H9 (cell line): ENCODE results near the gene PLK3. TPM values are rescaled to one million over a fixed set of nuclear protein-coding genes. Genes with fewer than 3 reads are reported as not detected.

Experiments
- DNase-seq: peaks from one replicate; pipeline ENCODE4 v3.0.0-alpha.2; 2017
- H2AFZ ChIP-seq: one replicate; pipeline ENCODE4 v1.6.1; 2013; ENCODE audit warnings: mild to moderate bottlenecking, low read length, control low read depth, moderate library complexity
- H2AK5ac ChIP-seq: 2 replicates; pipeline ENCODE4 v1.6.1; 2013; ENCODE audit warnings: low read length, control low read depth, mixed read lengths; ENCODE audit not compliant: insufficient read length
- H2BK120ac ChIP-seq: one replicate; pipeline ENCODE4 v1.6.1; 2013; ENCODE audit warnings: low read depth, mild to moderate bottlenecking, low read length, control low read depth, inconsistent platforms; ENCODE audit not compliant: poor library complexity, severe bottlenecking
- H2BK12ac ChIP-seq: 2 replicates; pipeline ENCODE4 v1.6.1; 2013; ENCODE audit warnings: low read length, control low read depth, mixed read lengths, low read depth; ENCODE audit not compliant: insufficient read length
- H2BK15ac ChIP-seq: 2 replicates; pipeline ENCODE4 v1.6.1; 2013; ENCODE audit warnings: low read depth, low read length, control low read depth
- H2BK20ac ChIP-seq: one replicate; pipeline ENCODE4 v1.6.1; 2013; ENCODE audit warnings: low read depth, mild to moderate bottlenecking, low read length, control low read depth, inconsistent platforms; ENCODE audit not compliant: poor library complexity, severe bottlenecking
- H2BK5ac ChIP-seq: 2 replicates; pipeline ENCODE4 v1.6.1; 2013; ENCODE audit warnings: low read length, control low read depth, mixed read lengths; ENCODE audit not compliant: insufficient read length
- H3K14ac ChIP-seq: 2 replicates; pipeline ENCODE4 v1.6.1; 2013; ENCODE audit warnings: low read length, control low read depth; ENCODE audit not compliant: insufficient read depth
- H3K18ac ChIP-seq: 2 replicates; pipeline ENCODE4 v1.6.1; 2013; ENCODE audit warnings: low read depth, mild to moderate bottlenecking, mixed read lengths, low read length, control low read depth; ENCODE audit not compliant: insufficient read length
- H3K23ac ChIP-seq: 2 replicates; pipeline ENCODE4 v1.6.1; 2013; ENCODE audit warnings: low read length, control low read depth, mixed read lengths, low read depth; ENCODE audit not compliant: insufficient read length
- H3K23me2 ChIP-seq: 2 replicates; pipeline ENCODE4 v1.6.1; 2013; ENCODE audit warnings: low read depth, mild to moderate bottlenecking, mixed read lengths, low read length, control low read depth; ENCODE audit not compliant: insufficient read length, poor library complexity, severe bottlenecking
- H3K27ac ChIP-seq: 2 replicates; pipeline ENCODE4 v1.5.1; 2013; ENCODE audit warnings: low read length, control low read depth, mixed read lengths, low read depth; ENCODE audit not compliant: insufficient read length
- H3K27me3 ChIP-seq: 2 replicates; pipeline ENCODE4 v1.6.1; 2013; ENCODE audit warnings: low read length, control low read depth, inconsistent platforms; ENCODE audit not compliant: insufficient read depth
- H3K4ac ChIP-seq: 2 replicates; pipeline ENCODE4 v1.6.1; 2013; ENCODE audit warnings: low read depth, mild to moderate bottlenecking, control low read depth, inconsistent platforms, low read length, moderate library complexity
- H3K4me1 ChIP-seq: 2 replicates; pipeline ENCODE4 v1.6.1; 2013; ENCODE audit warnings: low read length, control low read depth, inconsistent platforms; ENCODE audit not compliant: insufficient read depth
- H3K4me2 ChIP-seq: 2 replicates; pipeline ENCODE4 v1.6.1; 2013; ENCODE audit warnings: low read length, control low read depth, mixed read lengths; ENCODE audit not compliant: insufficient read length, insufficient read depth
- H3K56ac ChIP-seq: 2 replicates; pipeline ENCODE4 v1.6.1; 2013; ENCODE audit warnings: low read depth, mild to moderate bottlenecking, mixed read lengths, low read length, control low read depth; ENCODE audit not compliant: insufficient read length
- H3K79me1 ChIP-seq: 2 replicates; pipeline ENCODE4 v1.6.1; 2013; ENCODE audit warnings: low read depth, mild to moderate bottlenecking, moderate library complexity, low read length, control low read depth, inconsistent platforms; ENCODE audit not compliant: insufficient read depth, poor library complexity, severe bottlenecking
- H3K79me2 ChIP-seq: 2 replicates; pipeline ENCODE4 v1.6.1; 2013; ENCODE audit warnings: low read length, control low read depth, inconsistent platforms; ENCODE audit not compliant: insufficient read depth
- H3K9ac ChIP-seq: 2 replicates; pipeline ENCODE4 v1.6.1; 2013; ENCODE audit warnings: low read length, control low read depth, mixed read lengths; ENCODE audit not compliant: insufficient read length; ENCODE audit errors: extremely low read depth
- H3K9me3 ChIP-seq: one replicate; pipeline ENCODE4 v1.6.1; 2013; ENCODE audit warnings: low read depth, low read length, inconsistent platforms; ENCODE audit not compliant: control insufficient read depth
- H3T11ph ChIP-seq: one replicate; pipeline ENCODE4 v1.6.1; 2013; ENCODE audit warnings: mild to moderate bottlenecking, low read length, control low read depth, inconsistent platforms
- H4K20me1 ChIP-seq: one replicate; pipeline ENCODE4 v1.6.1; 2013; ENCODE audit not compliant: control insufficient read depth, insufficient read length, insufficient read depth
- H4K5ac ChIP-seq: 2 replicates; pipeline ENCODE4 v1.6.1; 2013; ENCODE audit warnings: low read depth, mild to moderate bottlenecking, mixed read lengths, low read length, control low read depth; ENCODE audit not compliant: insufficient read length
- H4K8ac ChIP-seq: replicated peaks from 2 replicates; pipeline ENCODE4 v1.6.1; 2013; ENCODE audit warnings: low read length, control low read depth, mixed read lengths, low read depth; ENCODE audit not compliant: insufficient read length
- H4K91ac ChIP-seq: 2 replicates; pipeline ENCODE4 v1.6.1; 2013; ENCODE audit warnings: low read depth, mild to moderate bottlenecking, moderate library complexity, mixed read lengths, low read length, control low read depth; ENCODE audit not compliant: insufficient read length
- H3K27ac Mint-ChIP-seq, 3 experiments: 2 replicates in 2 of 3; 3 replicates in 1 of 3; pipeline ENCODE4 v1.8.0; 2020 to 2021; ENCODE audit warnings: mixed read lengths in 3 of 3, mild to moderate bottlenecking in 1 of 3, moderate library complexity in 1 of 3
- H3K27me3 Mint-ChIP-seq: 2 replicates; pipeline ENCODE4 v1.8.0; 2021; ENCODE audit warnings: low read depth, mild to moderate bottlenecking, moderate library complexity, mixed read lengths
- H3K36me3 Mint-ChIP-seq, 3 experiments: 2 replicates in 2 of 3; 3 replicates in 1 of 3; pipeline ENCODE4 v1.8.0; 2020 to 2021; ENCODE audit warnings: low read depth in 3 of 3, mixed read lengths in 3 of 3; ENCODE audit not compliant: insufficient read depth in 1 of 3
- H3K4me1 Mint-ChIP-seq, 2 experiments: 2 replicates each; pipeline ENCODE4 v1.8.0; 2020; ENCODE audit warnings: mixed read lengths in 2 of 2
- H3K4me3 Mint-ChIP-seq, 2 experiments: 2 replicates in 1 of 2; 3 replicates in 1 of 2; pipeline ENCODE4 v1.8.0; 2020 to 2021; ENCODE audit warnings: mild to moderate bottlenecking in 2 of 2, mixed read lengths in 2 of 2, moderate library complexity in 1 of 2
- H3K9me3 Mint-ChIP-seq, 2 experiments: 2 replicates in 1 of 2; 3 replicates in 1 of 2; pipeline ENCODE4 v1.8.0; 2020; ENCODE audit warnings: mild to moderate bottlenecking in 2 of 2, mixed read lengths in 2 of 2, moderate library complexity in 1 of 2
- WGBS: extraction: QIAGEN DNeasy Blood & Tissue Kit; methylation state at CpG from one replicate; pipeline ENCODE4 v1.1.7; 2013; ENCODE audit warnings: missing lambda C conversion rate, low lambda C conversion rate, mixed read lengths; ENCODE audit not compliant: insufficient read length; ENCODE audit errors: extremely low coverage; 5-methylcytosine and 5-hydroxymethylcytosine counted together
- total RNA-seq: library from RNA; stranded (reverse); gene quantifications from 2 replicates; pipeline ENCODE4 v1.2.1, GENCODE V29; 2021
- TF ChIP-seq, protein P1 (sequence below): fragments of 200-600 bp; sonication (generic); conservative IDR thresholded peaks from 3 replicates; pipeline ENCODE4 v1.8.0; 2021; ENCODE audit warnings: antibody characterized with exemption, mild to moderate bottlenecking

Gene PLK3
- total RNA-seq, 1 experiment from 2014 or later, result 14.7 TPM

DNA sequence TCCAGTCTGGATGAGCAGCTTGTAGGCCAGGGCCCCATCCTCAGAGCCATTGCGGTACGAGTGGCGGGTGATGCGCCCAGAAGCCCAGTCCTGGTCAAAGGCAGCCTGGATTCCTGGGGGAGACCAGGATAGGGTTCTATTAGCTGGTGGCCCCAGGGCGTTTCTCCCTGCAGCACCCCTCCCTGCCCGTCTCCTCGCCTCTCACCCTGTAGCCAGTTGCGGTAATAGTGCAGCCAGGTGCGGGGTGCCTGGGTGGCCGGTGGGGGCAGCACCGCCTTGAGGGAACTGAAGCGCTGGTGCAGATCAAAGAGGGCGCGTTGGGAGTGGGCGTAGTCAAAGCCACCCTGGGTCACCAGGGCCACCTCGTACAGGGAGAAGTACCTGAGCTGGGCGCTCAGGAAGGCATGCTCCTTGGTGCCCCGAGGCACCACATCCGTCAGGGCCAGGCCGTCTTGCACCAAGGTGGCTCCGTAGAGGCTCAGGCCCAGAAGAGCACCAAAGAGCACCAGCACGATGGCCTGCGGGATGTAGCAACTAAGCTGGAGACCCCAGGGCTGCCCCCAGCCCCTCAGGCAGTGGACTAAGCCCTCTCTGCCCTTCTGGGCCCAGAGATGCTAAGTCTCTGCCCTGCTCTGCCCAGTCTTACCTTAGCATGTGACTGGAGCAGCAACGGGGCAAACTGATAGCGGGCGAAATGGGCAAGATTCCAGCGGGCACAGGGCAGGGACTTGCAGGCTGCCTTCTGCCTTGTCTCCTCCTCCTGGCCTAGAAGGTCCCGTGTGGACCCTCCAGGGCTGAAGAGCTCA, 27.2 kb downstream of the PLK3 start:
- Histone ChIP-seq H2BK5ac (no peak overlapping the region), H2BK15ac (no peak overlapping the region), H4K8ac (no peak overlapping the region), H2BK120ac (no peak overlapping the region), H3K56ac (no peak overlapping the region), H3K27ac (no peak overlapping the region), H3K23me2 (no peaks in the 10 kb centered on the region), H3K79me1 (no peaks in the 10 kb centered on the region), H3K4ac (no peak overlapping the region), H3K4me1 (no peaks in the 10 kb centered on the region; the same call in 1 of the 2 replicates), H2BK12ac (no peak overlapping the region), H3T11ph (no peak overlapping the region), H3K14ac (no peak overlapping the region), H2AK5ac (no peak overlapping the region), H3K23ac (no peak overlapping the region), H3K4me2 (no peak overlapping the region), H4K20me1 (no peaks in the 10 kb centered on the region), H2BK20ac (no peak overlapping the region), H3K9ac (no peak overlapping the region), H3K18ac (no peak overlapping the region), H4K5ac (no peak overlapping the region), H2AFZ (no peak overlapping the region), H4K91ac (no peak overlapping the region), H3K79me2 (no peaks in the 10 kb centered on the region), H3K27me3 (no peaks in the 10 kb centered on the region), H3K9me3 (no peaks in the 10 kb centered on the region)
- Mint-ChIP-seq H3K36me3 (no peaks in the 10 kb centered on the region), H3K27me3 (no peaks in the 10 kb centered on the region; the same call in 1 of the 2 replicates), H3K4me1 (peaks cover 10 to 18% of the 10 kb centered on the region in 2 experiments), H3K9me3 (no peaks in the 10 kb centered on the region), H3K27ac (no peak overlapping the region), H3K4me3 (no peak overlapping the region)
- WGBS, result no CpG with 5 or more reads among the region's 28 CpGs
- TF ChIP-seq, protein P1, sequence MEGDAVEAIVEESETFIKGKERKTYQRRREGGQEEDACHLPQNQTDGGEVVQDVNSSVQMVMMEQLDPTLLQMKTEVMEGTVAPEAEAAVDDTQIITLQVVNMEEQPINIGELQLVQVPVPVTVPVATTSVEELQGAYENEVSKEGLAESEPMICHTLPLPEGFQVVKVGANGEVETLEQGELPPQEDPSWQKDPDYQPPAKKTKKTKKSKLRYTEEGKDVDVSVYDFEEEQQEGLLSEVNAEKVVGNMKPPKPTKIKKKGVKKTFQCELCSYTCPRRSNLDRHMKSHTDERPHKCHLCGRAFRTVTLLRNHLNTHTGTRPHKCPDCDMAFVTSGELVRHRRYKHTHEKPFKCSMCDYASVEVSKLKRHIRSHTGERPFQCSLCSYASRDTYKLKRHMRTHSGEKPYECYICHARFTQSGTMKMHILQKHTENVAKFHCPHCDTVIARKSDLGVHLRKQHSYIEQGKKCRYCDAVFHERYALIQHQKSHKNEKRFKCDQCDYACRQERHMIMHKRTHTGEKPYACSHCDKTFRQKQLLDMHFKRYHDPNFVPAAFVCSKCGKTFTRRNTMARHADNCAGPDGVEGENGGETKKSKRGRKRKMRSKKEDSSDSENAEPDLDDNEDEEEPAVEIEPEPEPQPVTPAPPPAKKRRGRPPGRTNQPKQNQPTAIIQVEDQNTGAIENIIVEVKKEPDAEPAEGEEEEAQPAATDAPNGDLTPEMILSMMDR, result peak; percentile 61
- peak; percentile 87 for DNase-seq
